COLO668 (cell line): ENCODE results near the gene SIDT1.

ENCODE experiments used
- DNase-seq: peaks from one replicate; lab custom pipeline; 2025; ENCODE audit not compliant: unreplicated experiment; lab: John Stamatoyannopoulos, UW

Gene SIDT1

GRCh38 chr3:113668015-113668414 lies 135.7 kb downstream of the SIDT1 start:
- DNase-seq: no peak

- no peak for DNase-seq
These were observed 141.2 kb downstream of the SIDT1 start for GRCh38 chr3:113673593-113673992.

GRCh38 chr3:113676261-113676660 lies 143.9 kb downstream of the SIDT1 start:
- DNase-seq: no peak

GRCh38 chr3:113677737-113678136 lies 145.4 kb downstream of the SIDT1 start:
- no peak for DNase-seq

GRCh38 chr3:113678773-113679172 lies 146.4 kb downstream of the SIDT1 start:
- no peak for DNase-seq
